Measurements from ENCODE around the gene FJX1.

FJX1 gene, protein sequence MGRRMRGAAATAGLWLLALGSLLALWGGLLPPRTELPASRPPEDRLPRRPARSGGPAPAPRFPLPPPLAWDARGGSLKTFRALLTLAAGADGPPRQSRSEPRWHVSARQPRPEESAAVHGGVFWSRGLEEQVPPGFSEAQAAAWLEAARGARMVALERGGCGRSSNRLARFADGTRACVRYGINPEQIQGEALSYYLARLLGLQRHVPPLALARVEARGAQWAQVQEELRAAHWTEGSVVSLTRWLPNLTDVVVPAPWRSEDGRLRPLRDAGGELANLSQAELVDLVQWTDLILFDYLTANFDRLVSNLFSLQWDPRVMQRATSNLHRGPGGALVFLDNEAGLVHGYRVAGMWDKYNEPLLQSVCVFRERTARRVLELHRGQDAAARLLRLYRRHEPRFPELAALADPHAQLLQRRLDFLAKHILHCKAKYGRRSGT

DNA sequence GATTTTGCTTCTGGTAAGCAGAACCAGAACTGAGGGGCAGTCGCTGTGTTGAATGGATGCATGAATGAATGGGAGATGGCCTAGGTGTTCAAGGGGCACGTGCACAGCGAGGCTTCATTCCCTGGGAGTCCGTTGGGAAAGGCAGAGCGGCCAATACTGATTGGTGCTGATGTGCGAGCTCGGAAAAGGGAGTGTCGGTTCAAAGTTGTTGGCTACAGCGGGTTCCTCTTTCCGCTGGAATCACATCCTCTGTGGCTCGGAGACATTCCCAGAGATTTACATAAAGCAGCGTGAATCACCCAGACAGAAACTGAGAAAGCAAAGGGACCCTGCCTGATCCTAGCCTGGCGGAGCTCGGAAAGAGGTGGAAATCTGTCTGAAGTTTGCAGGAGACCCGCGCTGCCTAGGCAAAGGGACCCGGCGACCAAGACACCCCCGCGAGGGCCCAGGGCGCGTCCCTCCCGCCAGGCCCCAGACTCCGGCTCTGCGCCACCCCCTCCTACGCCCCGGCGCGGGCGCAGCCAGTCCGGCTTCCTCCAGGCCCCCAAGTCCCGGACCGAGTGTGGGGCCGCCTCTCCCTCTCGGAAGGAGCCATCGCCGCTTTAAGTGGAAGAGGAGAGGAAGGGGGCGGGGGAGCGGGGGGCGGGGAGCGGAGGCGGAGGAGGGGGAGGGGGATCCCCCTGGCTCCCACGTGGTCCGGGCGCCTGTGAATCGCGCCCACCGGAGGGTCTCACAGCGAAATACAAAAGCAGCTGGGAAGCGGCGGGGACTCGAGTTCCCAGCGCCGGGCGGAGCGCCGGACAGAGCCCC lies at the start of gene FJX1:
FJX1 (plus strand) TSS at position 774 of the 810 bp plus-strand sequence. CDS start 177 bp downstream, outside the sequence.
- no peak for DNase-seq

DNA sequence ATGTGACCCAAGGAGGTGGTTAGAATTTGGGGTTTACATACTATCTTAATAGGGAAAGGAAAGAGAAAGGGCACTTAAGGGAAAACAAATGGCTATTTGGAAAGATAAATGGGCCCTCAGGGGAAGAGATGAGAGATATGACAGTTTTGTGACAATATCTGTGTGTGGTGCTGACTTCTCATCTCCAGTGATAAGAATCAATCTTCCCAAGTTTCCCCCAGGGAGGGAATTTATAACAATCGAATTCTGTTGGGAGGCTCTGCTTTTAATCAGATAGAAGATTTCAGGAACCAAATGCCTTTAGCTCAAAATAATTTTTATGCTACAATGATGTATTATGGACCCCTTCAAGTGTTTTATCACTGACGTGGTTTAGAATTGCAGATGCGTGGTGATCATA lies 46.6 kb upstream of the FJX1 start:
- no peak for DNase-seq

DNA sequence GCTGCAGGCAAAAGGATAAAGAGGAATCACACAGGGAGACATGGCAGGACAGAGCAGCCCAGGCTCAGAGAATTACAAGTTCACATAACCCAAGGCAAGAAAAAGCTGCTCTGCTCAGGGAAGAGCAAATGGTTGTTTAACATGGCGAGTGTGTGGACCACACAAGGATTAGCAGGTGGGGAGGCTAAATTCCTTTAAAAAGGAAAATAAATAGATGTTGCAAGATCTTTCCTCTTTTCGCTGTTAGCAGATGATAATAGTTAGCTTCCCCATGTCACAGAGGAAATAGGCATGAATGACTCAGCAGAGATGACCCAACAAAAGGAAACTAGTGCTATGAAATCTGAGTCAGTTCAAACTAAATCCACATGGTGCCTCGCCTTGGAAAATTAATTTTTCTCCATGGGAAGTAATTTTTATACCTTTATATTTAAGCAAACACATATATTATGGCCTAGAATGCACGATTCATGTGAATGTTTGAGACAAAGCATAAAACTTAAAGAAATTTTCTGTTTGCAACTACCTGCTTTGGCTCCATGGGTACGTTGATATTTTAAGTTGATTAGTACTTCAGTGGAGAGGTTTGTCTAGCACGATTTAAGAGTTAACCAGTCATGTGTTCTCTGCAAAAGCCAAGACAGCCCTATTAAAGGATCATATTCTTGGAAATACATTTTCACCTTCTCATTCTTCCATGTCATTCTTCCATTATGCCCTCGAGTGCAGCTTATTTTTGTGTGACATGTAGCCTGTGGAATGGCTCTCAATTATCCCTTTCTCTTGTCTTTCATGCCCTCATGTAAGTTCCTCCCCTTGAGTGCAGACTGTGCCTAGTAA lies 38.5 kb upstream of the FJX1 start:
- no peak for DNase-seq

DNA sequence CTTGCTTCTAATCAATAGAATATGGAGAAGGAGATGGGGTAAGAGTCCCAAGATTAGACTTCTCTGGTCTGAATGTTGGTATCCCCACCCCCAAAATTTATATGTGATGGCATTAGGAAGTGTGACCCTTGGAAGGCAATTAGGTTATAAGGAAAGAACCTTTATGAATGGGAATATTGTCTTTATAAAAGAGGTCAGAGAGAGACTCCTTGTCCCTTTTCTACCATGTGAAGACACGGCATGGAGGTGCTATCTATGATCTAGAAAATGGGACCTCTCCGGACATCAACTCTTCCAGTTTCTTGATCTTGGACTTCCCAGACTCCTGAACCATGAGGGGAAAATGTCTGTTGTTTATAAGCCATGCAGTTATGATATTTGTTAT lies 37.9 kb upstream of the FJX1 start:
- DNase-seq: no peak

DNA sequence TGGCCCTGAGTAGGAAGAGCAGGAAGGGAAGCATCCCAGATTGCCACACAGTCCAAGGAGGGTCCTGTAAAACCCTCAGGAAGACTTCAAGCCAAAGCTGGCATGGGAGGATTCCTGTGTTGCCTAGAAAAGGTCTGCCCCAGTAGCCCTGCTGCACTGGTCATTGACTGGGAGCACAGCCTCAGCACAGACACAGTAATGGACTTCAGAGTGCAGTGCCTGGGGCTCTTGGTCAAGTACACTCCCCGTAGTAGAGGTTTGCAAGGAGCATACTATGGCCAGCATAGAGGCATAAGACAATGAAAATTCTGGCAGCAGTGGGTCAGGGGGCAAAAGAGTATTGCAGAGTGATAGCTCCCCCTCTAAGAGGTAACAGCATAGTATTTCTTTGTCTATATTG lies 36.2 kb upstream of the FJX1 start:
- no peak for DNase-seq

DNA sequence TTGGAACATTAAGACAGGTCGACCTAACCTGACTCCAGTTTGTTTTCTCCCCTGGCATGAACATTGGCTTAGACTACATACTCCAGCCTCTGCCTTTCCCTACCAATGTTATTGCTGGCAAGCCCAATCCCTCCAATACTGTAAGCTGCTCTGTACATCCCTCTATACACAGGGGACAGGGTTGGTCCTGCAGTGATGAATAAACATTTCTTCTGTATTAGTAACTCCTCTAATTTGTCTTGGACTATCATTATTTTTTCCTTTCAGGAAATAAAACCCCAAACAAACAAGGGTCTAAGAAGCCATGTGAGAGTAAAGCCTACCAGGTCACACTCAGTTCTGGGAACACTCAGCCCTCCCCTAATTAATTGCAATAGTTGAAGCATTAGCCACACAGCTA lies 35.1 kb upstream of the FJX1 start:
- no peak for DNase-seq

DNA sequence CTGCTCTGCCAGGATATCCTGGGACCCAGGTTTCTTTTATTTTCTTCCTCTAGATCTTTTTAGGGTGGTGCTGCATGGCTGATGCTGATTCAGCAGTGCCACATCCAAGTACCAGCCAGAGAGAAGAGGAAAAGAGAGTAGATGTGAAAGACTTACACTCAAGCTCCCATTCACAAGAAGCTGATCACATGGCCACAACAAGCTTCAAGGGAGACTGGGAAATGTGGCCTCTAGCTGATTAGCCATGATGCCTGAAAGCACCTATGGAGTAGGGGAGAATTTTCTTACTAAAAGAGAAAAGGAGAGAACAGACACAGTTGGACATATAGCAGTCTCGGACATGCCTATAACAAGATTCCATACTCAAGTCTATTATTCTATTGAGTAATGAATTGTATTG lies 34.4 kb upstream of the FJX1 start:
- no peak for DNase-seq

DNA sequence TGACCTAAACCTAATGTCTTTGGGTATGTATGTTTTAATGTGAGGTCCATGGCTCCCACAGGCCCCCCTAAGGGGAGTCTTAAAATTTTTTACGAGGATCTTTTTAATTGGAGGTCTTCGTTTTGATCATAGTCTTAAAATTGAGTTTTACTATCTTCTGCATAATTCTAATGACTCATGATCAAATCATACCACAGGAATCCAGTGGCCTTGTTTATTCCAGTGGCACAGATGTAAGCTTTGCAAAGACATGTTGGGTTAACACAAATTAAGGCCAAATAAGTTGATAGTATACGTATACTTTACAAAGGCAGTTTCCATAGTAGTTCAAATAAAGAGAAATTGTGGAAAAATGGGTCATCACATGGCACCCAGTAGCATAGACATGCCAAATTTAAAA lies 33.9 kb upstream of the FJX1 start:
- DNase-seq: no peak

DNA sequence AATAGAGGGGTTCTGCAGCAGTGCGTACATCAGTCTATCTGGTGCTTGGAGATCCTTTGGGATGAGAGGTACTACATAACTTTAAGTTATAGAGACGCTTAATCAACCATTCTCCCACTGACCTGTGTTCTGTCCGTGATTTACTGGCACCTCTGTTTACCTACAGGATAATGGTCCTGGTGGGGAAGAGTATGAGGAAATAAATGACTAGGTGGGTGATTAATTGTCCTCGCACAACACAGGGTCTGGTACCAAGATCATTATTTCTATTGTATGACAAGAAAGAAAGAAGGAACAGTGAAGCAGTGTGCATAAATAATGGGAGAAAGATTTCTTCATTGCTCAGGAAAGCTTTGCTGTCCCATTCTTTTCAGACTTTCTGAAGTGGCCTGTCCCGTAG lies 32.8 kb upstream of the FJX1 start:
- no peak for DNase-seq

DNA sequence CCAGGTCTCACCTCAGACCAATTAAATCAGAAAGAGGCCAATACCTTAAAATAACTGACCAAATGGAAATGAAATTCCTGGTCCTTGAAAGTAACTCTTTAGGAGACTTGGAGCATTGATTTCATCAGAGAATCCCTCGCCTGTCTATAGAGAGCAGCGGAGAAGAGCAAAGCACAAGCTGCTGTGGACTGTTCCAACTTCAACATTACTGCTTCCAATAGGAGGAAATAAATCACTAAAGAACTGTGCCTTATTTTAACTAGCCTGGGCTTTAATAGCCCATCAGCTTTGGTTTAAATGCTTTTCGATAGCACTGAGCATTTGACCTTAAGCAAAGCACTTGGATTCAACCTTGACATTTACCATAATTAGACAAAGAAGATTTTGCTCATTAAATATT lies 32.0 kb upstream of the FJX1 start:
- no peak for DNase-seq

DNA sequence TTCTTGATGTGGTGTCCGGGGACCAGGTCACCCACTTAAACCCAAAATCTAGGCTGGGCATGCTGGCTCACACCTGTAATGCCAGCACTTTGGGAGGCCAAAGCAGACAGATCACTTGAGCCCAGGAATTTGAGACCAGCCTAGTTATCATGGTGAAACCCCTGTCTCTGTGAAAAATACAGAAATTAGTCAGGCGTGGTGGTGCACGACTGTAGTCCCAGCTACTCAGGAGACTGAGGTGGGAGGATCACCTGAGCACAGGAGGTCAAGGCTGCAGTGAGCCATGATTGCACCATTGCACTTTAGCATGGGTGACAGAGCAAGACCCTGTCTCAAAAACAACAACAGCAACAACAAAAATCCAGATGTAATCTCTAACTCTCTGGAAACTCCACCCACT lies 30.3 kb upstream of the FJX1 start:
- no peak for DNase-seq

DNA sequence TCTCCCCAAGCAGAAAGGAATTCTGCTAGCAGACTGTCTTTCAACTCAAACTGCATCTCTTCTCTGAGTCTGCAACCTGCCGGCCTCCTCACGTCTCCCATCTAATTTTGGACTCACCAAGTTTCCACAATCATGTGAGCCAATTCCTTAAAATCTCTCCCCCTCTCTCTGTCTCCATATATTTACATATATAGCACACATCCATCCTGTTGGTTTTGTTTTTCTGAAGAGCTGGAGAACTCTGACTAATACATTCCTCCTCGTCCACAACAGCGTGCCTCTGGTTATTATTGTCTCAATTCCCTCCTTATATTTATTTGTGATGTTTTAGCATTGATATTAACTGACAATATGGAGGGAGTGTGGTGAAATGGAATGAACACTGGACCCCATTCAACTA lies 29.6 kb upstream of the FJX1 start:
- DNase-seq: no peak

DNA sequence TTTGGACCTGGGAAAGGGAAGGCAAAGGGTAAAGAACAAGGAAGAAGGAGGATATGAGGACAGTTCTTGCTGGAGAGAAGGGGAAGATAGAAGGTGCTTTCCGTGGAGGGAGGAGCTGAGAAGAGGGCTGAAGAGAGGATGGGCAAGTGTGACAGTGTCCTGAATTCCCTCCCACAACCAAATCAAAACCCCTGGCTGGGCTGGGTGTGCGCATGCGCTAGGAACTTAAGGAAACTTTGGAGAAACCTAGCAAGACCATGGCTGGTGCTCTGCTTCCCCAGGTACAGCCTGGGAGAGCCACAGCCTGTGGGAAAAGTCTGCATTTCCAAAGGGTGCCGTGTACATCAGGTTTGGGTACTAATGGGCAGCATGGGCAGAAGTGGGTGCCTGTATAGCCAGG lies 29.0 kb upstream of the FJX1 start:
- no peak for DNase-seq

DNA sequence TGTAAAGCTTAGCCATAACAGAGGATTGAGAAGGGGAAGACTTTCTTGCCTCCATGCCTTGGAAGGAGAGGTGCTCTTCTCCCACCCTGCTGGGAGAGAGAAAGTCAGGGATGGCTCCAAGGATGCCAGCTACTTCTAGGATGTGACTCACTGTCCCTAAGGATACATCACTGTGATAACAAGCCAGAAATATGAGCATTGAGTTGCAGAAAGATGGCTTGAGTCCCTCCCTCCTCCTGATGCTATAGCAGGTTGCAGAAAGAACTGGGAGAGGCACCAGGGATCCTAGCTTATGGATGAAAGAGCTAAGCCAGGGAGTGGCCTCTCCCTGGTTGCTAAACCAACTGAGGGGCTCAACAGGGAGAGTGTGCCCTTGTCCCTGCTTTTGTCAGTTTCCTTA lies 27.8 kb upstream of the FJX1 start:
- no peak for DNase-seq

DNA sequence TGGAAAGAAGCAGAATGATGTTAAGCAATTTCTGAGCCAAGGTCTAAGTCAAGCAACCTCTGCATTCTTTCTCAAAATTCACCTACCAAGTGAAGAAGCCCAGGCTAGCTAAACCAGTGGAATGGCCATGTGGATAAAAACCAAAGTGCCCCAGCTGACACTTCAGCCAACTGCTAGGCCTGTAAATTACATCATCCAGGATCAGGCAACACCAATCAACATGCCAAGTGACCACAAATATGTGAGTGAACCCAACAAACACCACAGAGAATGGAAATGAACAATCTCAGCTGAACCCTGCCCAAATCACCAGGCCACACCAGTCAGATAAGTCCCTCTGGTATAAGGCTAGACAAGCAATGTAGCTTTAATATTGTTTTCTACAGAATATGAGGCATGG lies 25.1 kb upstream of the FJX1 start:
- DNase-seq: no peak

DNA sequence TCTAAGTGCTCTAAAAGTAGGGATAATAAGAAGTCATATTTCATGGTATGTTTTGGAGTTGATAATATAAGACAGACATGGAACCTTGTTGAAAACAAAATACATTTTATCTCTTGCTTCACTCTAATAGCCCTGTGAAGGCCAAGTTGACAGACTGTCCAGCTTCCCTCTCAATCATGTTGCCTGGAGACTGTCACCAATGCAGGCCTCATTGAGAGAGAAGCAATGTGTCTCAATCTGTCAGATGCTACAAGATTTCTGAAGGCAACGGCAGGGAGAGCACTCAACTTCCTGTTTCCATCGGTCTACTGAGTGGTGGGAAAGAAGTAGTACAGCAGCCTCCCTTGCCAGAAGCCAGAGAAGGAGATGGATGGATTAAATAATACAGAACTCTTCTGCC lies 23.6 kb upstream of the FJX1 start:
- no peak for DNase-seq

DNA sequence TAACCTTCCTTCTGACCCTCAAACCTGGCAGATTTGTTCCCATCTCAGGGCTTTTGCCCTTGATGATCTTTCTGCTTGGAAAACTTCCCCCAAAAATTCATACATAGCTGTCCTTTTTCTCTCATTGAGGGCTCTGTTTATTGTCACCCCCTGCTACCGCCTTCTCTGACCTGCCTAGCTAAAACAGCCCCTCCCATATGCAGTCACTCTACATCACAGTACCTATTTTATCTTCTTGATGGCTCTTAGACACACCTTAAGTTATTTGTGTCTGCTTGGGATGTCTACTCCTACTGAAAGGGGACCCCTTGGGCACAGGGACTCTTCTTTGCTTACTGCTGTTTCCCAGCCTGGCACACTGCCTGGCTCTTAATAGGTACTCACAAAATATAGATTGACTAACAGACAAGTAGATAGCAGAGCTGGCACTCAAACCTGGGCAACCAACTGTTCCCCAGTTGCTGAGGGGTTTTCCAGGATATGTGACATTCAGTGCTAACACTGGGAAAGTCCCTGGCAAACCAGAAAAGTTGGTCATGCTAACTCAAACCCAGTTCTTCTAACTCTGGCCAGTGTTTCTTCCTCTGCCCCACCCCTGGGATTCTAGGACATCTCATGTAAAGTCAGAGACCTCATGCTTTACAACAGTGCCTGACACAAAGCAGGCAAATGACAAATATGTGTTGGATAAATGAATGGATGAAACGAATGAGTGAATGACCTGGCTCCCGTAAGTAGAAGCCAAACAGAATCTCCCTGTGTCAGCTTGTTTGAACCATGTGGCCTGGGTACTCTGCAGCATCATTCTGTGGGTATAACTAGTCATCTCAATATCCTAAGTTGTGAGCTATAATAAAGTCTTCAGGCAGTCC lies 19.8 kb upstream of the FJX1 start:
- DNase-seq: no peak

DNA sequence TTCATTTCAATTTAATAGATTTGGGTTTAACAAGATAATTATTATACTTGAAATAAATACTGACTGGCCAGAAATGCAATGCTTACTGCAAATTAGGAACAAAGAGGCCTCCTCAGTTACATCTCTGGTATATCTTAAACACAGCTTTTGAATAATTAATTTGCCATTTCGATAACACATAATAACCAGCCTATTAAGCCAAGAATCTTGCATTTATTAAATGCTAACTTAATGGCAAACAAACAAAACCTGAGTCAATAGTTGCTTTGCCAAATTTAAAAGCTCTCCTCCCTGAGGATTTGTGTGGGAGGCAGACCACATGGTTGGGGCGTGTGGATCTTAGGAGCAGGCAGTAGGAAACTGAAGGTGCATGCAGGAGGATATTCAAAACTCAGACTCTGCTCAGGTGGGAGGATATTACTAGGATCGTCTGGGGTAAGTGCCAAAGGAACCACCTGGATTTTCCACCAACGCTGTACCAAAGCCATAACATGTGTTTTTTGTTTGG lies 17.9 kb upstream of the FJX1 start:
- DNase-seq: no peak

DNA sequence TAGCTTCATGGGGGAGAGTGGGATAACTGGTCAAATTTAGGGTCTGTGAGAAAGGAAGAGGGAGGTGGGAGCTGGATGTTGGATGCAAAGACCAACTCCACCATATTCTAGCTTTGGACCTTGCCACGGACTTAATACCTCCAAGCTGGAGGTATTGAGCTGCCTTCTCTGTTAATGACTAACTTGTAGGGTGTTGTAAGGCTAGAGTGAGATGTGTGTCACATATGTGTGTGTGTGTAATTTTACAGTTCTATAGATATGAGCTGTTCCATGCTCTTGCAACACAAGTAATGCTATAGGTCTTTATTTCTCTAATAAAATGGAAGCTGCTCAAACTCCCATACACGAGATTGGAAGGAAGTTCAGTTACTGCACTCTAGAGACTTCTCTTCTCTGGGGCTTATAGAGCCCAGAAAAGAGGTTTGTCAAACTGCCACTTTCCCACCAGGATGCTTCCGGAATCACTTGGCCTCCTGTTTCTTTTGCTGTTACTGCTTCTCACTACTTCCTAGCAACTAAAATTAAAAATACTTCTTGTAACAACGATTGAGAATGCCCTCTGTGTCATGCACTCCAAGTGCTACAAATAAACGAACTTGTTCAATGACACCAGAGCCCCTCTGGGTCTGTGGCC lies 16.0 kb upstream of the FJX1 start:
- no peak for DNase-seq

DNA sequence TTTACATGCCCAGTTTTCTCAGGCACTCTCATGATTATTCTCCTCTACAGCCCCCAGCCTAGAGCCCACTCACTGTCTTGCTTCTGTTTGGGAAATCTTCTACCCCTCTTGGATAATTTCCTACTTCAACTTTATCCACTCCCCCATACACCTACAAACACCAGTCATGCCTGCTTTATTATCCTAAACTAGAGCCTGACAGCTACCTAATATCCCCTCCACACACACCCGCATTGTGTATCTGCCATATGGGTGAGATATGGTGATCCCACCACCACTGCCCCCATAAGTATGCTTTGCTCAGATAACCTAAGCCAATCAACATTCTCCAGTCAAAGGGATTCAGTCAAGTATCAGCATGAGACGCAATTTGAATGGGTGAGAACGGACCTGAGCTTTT lies 15.3 kb upstream of the FJX1 start:
- no peak for DNase-seq

DNA sequence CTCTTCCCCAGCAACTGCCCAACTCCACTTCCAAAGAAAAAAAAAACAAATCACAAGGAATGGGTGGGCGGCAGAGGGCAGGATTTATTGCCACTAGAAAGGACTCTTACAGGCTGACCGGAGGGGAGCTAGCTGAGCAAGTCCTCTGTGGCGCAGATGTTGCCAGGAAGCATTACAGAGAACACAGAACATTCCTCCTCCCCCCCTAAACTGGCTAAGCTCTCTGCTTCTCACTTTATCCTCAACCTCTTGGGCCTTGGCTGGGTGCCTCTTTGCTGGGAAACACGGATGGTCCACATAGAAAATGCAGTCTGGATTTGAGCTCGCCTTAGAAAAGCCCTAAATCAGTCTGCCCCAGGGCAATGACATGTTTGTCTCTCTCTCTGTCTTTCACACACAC lies 12.6 kb upstream of the FJX1 start:
- DNase-seq: no peak

DNA sequence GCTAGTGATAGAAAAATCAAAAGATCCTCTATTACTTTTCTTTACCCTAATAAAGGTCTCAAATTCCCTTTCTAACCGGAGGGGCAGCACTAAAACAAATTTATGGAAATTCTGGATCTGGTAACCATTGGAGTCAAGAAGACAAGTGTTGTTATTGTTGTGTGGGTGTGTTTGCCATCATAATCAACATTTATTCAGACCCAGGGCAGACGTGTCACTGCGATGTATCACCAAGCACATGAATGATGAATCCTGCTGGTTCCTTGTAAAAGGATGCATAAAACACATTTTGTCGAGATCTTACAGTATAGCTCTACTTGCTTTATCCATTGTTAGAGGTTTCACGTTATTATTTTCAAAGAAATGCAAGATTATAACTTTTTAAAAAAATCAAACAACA lies 12.1 kb upstream of the FJX1 start:
- DNase-seq: no peak

Measured in CD4-positive, alpha-beta T cell treated with Interleukin-17A for 1 hour (primary cell).